Brain microvascular endothelial cell (primary cell): ENCODE results near the gene ZNF69.
A peak's percentile ranks its signal among the peaks of the same experiment; 100 is the strongest.
"Not testable (repeated sequence)": the region's sequence is repeated elsewhere in the genome, so short reads cannot be mapped to it uniquely, and the experiment has no call there.

Source experiments
- DNase-seq: peaks from one replicate; pipeline ENCODE4 v3.0.0-alpha.2; 2020
- H3K27ac ChIP-seq: fragments of 250-450 bp; sonication (Bioruptor Pico); 2 replicates; pipeline ENCODE4 v1.5.1; 2020; ENCODE audit warnings: mild to moderate bottlenecking, moderate library complexity
- H3K27me3 ChIP-seq: fragments of 250-450 bp; sonication (Bioruptor Pico); replicated peaks from 2 replicates; pipeline ENCODE4 v1.5.1; 2020; ENCODE audit warnings: mild to moderate bottlenecking
- H3K36me3 ChIP-seq: fragments of 250-450 bp; sonication (Bioruptor Pico); replicated peaks from 2 replicates; pipeline ENCODE4 v1.5.1; 2020; ENCODE audit warnings: mild to moderate bottlenecking
- H3K4me3 ChIP-seq: 2 replicates; pipeline ENCODE4 v1.5.1; 2011; ENCODE audit warnings: low read depth, mild to moderate bottlenecking, control low read depth, low read length, moderate library complexity
- CTCF ChIP-seq: IDR thresholded peaks from 2 replicates; pipeline ENCODE4 v1.5.1; 2011; ENCODE audit warnings: low read depth, mild to moderate bottlenecking, moderate library complexity, low read length, control low read depth, inconsistent platforms; ENCODE audit errors: missing control alignments
- in situ Hi-C: cut with HindIII; loops from 2 replicates; pipeline ENCODE4 v1.10.0; 2017; ENCODE audit warnings: low sequenced_read_pairs, low pct_ligation_motif_present

Gene ZNF69

GRCh38 chr19:11921852-11922495 lies 34.4 kb downstream of the ZNF69 start:
- DNase-seq, result no peak
- Histone ChIP-seq H3K27me3 (no peaks in the 10 kb centered on the region), H3K4me3 (no peak overlapping the region), H3K36me3 (no peaks in the 10 kb centered on the region), H3K27ac (no peak overlapping the region)
- in situ Hi-C loops, result no loop called here
- no peak for TF ChIP-seq CTCF

GRCh38 chr19:11924886-11925650 lies 37.5 kb downstream of the ZNF69 start, which contains the start of gene ZNF700:
TSS of gene ZNF700 (plus strand) at chr19:11925107. CDS start at chr19:11925211, 104 bp downstream.
- H3K27ac ChIP-seq, result peak within 1 kb of the TSS; percentile 58
- DNase-seq, result peak; percentile 94
- peak within 1 kb of the TSS; percentile 87 for H3K4me3 ChIP-seq
- in situ Hi-C loops, result no loop called here
- TF ChIP-seq CTCF, result no peak
- no peaks in the 10 kb centered on the region for H3K36me3 ChIP-seq
- H3K27me3 ChIP-seq, result no peaks in the 10 kb centered on the region

GRCh38 chr19:11925651-11926187 lies 38.1 kb downstream of the ZNF69 start:
- in situ Hi-C loops, DNase-seq, H3K36me3 ChIP-seq, H3K27me3 ChIP-seq: not testable (repeated sequence)
- Histone ChIP-seq H3K27ac (peak overlapping the region; percentile 58), H3K4me3 (peak overlapping the region; percentile 87)

GRCh38 chr19:11927227-11927626 lies 39.6 kb downstream of the ZNF69 start:
- no peak for TF ChIP-seq CTCF
- no peaks in the 10 kb centered on the region for H3K36me3 ChIP-seq
- in situ Hi-C loops, result no loop called here

GRCh38 chr19:11931051-11931450 lies 43.5 kb downstream of the ZNF69 start:
- peak; percentile 34 for DNase-seq

More at GRCh38 chr19:11927227-11927626, 39.6 kb downstream of the ZNF69 start:
- DNase-seq, result no peak
- Histone ChIP-seq H3K27ac (no peak overlapping the region), H3K4me3 (no peak overlapping the region), H3K27me3 (no peaks in the 10 kb centered on the region)

More at GRCh38 chr19:11931051-11931450, 43.5 kb downstream of the ZNF69 start:
- no peak overlapping the region for H3K27ac ChIP-seq
- H3K4me3 ChIP-seq, result no peak overlapping the region
- no peaks in the 10 kb centered on the region for H3K27me3 ChIP-seq
- in situ Hi-C loops, result no loop called here
- TF ChIP-seq CTCF, result no peak
- H3K36me3 ChIP-seq, result no peaks in the 10 kb centered on the region
